HL-60 (cell line): Measurements from ENCODE around the gene COL5A2.

Source experiments
- DNase-seq, 2 experiments: peaks; one replicate each; pipeline ENCODE4 v3.0.0-alpha.2; 2010 to 2020; ENCODE audit warnings: low read depth in 1 of 2, low spot score in 1 of 2
- H3K27ac ChIP-seq: fragments of 250-450 bp; sonication (Bioruptor Pico); replicated peaks from 2 replicates; pipeline ENCODE4 v1.5.1; 2020; ENCODE audit warnings: mild to moderate bottlenecking, moderate library complexity
- H3K27me3 ChIP-seq: fragments of 250-450 bp; sonication (Bioruptor Pico); 2 replicates; pipeline ENCODE4 v1.5.1; 2021; ENCODE audit warnings: mild to moderate bottlenecking, moderate library complexity; ENCODE audit not compliant: insufficient read depth, poor library complexity, severe bottlenecking
- H3K4me3 ChIP-seq: replicated peaks from 2 replicates; pipeline ENCODE4 v1.5.1; 2011; ENCODE audit warnings: mild to moderate bottlenecking, control low read depth, low read length; ENCODE audit not compliant: insufficient read depth
- GABPA ChIP-seq: IDR thresholded peaks from 2 replicates; pipeline ENCODE4 v1.6.1; 2012; ENCODE audit warnings: low read depth
- POLR2AphosphoS5 ChIP-seq: IDR thresholded peaks from 2 replicates; pipeline ENCODE4 v1.6.1; 2012; ENCODE audit warnings: low read depth
- SPI1 ChIP-seq: IDR thresholded peaks from 2 replicates; pipeline ENCODE4 v1.6.1; 2012; ENCODE audit warnings: low read depth, mild to moderate bottlenecking, borderline replicate concordance
- TF ChIP-seq, protein P1 (sequence below): IDR thresholded peaks from 2 replicates; pipeline ENCODE4 v1.6.1; 2012; ENCODE audit warnings: low read depth; ENCODE audit not compliant: insufficient replicate concordance
- TF ChIP-seq, protein P2 (sequence below): IDR thresholded peaks from one replicate; pipeline ENCODE4 v1.5.1; 2011; ENCODE audit warnings: low read length, control low read depth, inconsistent platforms; ENCODE audit not compliant: insufficient read depth

Gene COL5A2

DNA sequence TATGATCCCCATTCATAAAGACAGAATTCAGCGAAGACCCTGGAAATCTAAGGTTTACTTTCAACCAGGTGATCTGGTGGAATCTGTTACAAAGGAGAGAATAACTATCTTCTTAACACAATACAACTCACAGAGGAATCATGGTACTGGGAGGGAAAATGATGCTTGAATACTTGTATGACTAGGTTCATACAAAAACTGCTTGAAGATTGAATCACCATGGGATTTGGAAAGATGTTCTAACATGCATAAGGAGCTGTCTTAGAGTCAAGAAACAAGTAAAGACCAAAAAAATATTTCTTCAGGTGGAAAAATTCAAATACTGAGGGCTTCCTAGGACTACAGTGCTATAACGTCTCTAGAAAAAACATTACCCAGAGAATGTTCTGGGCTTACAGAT, 32.2 kb downstream of the COL5A2 start:
- Histone ChIP-seq H3K27me3 (no peaks in the 10 kb centered on the region), H3K27ac (no peak overlapping the region), H3K4me3 (no peak overlapping the region)
- TF ChIP-seq, protein P1, sequence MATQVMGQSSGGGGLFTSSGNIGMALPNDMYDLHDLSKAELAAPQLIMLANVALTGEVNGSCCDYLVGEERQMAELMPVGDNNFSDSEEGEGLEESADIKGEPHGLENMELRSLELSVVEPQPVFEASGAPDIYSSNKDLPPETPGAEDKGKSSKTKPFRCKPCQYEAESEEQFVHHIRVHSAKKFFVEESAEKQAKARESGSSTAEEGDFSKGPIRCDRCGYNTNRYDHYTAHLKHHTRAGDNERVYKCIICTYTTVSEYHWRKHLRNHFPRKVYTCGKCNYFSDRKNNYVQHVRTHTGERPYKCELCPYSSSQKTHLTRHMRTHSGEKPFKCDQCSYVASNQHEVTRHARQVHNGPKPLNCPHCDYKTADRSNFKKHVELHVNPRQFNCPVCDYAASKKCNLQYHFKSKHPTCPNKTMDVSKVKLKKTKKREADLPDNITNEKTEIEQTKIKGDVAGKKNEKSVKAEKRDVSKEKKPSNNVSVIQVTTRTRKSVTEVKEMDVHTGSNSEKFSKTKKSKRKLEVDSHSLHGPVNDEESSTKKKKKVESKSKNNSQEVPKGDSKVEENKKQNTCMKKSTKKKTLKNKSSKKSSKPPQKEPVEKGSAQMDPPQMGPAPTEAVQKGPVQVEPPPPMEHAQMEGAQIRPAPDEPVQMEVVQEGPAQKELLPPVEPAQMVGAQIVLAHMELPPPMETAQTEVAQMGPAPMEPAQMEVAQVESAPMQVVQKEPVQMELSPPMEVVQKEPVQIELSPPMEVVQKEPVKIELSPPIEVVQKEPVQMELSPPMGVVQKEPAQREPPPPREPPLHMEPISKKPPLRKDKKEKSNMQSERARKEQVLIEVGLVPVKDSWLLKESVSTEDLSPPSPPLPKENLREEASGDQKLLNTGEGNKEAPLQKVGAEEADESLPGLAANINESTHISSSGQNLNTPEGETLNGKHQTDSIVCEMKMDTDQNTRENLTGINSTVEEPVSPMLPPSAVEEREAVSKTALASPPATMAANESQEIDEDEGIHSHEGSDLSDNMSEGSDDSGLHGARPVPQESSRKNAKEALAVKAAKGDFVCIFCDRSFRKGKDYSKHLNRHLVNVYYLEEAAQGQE, result no peak
- TF ChIP-seq POLR2AphosphoS5, result no peak
- no peak for DNase-seq

DNA sequence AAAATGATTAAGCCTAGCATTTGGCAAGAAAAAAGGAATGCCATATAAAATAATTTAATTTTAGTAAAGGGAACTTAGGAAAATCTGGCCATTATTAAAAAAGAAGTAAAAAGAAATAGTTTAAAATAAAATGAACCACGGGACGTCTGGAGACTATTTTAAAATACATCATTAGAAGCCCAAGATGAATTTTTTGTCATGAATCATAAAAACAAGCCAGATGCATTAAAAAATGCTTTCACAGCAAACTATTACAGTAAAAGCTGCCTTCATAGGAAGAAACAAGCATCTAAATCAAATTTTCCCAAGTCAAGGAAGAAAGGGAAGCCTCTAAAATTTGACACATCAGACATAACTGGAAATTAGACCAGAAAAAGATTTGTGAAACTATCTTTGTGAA, 33.0 kb downstream of the COL5A2 start:
- no peak for DNase-seq
- no peak overlapping the region for H3K27ac ChIP-seq
- no peak overlapping the region for H3K4me3 ChIP-seq
- H3K27me3 ChIP-seq, result no peaks in the 10 kb centered on the region
- TF ChIP-seq GABPA (no peak), POLR2AphosphoS5 (no peak), SPI1 (no peak)
- TF ChIP-seq, protein P1, result no peak
- TF ChIP-seq, protein P2, sequence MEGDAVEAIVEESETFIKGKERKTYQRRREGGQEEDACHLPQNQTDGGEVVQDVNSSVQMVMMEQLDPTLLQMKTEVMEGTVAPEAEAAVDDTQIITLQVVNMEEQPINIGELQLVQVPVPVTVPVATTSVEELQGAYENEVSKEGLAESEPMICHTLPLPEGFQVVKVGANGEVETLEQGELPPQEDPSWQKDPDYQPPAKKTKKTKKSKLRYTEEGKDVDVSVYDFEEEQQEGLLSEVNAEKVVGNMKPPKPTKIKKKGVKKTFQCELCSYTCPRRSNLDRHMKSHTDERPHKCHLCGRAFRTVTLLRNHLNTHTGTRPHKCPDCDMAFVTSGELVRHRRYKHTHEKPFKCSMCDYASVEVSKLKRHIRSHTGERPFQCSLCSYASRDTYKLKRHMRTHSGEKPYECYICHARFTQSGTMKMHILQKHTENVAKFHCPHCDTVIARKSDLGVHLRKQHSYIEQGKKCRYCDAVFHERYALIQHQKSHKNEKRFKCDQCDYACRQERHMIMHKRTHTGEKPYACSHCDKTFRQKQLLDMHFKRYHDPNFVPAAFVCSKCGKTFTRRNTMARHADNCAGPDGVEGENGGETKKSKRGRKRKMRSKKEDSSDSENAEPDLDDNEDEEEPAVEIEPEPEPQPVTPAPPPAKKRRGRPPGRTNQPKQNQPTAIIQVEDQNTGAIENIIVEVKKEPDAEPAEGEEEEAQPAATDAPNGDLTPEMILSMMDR, result no peak

DNA sequence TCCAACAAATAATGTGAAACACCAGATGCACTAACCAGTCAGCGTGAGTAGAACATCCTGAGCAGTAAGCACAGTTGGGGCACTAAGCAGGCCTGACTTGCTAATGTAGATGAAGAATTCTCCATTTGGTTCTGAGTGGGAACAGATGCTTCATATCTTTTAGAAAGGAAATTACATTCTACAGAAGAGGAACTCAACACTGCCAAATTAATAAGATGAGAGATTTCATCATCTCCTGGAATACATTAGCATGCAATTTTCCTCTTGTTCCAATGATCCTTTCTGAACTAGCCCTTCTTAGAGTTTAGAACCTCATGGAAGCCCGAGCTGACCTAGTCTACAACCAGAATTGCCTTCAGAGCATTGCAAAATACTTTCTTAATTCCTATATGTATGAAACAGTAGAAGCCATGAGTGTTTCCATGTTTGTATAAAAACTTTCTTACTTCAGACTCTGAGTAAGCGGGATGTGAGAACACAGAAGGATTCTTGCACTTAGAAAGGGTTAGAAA, 34.8 kb downstream of the COL5A2 start:
- no peaks in the 10 kb centered on the region for H3K27me3 ChIP-seq
- TF ChIP-seq POLR2AphosphoS5, result no peak
- TF ChIP-seq GABPA, result no peak
- TF ChIP-seq, protein P1, result no peak
- TF ChIP-seq SPI1, result no peak
- TF ChIP-seq, protein P2, result no peak
- H3K4me3 ChIP-seq, result no peak overlapping the region
- no peak overlapping the region for H3K27ac ChIP-seq
- no peak for DNase-seq

DNA sequence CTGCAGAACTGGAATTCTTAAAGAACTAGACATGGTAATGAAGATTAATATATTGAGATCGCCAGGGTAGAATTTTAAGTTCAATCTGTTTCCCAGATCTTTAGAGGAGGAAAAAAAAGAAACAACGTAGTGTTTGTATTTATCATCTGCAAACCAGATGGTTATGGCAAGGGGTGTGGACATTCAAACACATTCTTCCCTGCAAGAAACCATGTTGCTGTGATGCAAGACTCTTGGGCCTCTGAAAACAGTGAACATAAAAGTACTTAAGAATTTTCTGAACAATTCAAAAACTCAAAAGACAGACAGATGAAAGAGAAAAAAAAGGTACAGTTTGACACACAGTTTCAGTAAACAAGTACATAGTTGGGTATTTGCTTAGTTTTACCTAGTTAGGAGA, 35.6 kb downstream of the COL5A2 start:
- Histone ChIP-seq H3K27ac (no peak overlapping the region), H3K4me3 (no peak overlapping the region), H3K27me3 (no peaks in the 10 kb centered on the region)
- TF ChIP-seq POLR2AphosphoS5 (no peak), SPI1 (no peak), GABPA (no peak)
- DNase-seq, result no peak
